ENCODE data around the gene KPNA6. TPM values are rescaled to one million over a fixed set of nuclear protein-coding genes. Genes with fewer than 3 reads are reported as not detected.
A peak's percentile ranks its signal among the peaks of the same experiment; 100 is the strongest.

KPNA6 gene
- polyA plus RNA-seq, 3 donors = 11.0 to 26.7 (median 20.2) TPM

DNA sequence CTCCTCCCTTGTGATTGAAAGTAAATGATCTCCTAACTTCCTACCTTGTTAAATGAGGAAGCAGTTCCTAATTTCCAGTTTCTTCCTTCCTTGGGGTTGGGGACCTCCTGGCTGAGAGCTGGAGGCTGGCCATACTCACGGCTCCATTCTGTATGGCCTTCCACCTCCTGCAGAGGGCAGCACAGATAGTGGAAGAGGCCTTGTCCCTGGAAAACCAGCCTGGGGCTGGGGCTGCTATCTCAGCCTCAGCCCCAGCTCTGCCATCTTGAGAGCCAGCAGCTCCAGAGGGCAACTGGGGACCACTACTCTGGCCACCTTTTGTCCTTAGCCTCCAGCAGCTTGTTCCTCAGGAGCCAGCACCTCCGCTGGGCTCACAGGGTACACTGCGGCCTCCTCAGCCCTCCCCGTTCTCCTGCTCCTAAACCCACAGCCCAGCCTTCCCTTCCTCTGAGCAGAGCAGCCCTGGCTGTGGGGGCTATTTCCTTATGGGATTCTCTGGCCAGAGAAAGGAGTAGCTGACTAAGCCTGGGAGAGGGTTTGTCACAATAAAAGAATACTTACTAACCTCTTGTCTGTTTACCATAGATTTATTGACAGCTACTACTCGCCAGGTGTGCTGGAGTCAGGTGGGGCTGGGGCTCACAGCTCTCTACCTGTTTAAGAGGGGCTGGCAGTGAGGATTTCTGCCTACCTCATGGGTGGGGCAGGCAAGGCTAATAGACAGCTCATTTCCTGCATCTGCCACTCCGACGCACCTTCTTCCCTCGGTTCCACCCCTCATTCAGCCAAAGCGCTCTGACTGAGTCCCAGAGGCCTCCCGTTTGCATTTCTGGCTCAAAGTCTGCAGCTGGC lies 108.0 kb downstream of the KPNA6 start:
- Histone ChIP-seq H3K27me3 (ENCODE audit: control insufficient read depth in 2 of 2, insufficient read depth in 2 of 2, low read length in 2 of 2) (no peaks in the 10 kb centered on the region), H3K36me3 (replicated peaks in 1 of 2; ENCODE audit: control insufficient read depth in 1 of 2, insufficient read depth in 2 of 2, low read length in 2 of 2) (peaks cover 9 to 43% of the 10 kb centered on the region in 2 donors), H3K9ac (ENCODE audit: insufficient read depth, low read length, poor library complexity, severe bottlenecking) (no peak overlapping the region), H3K4me2 (replicated peaks; ENCODE audit: extremely low read depth, low read length, poor library complexity, severe bottlenecking) (no peak overlapping the region), H3K4me3 (replicated peaks in 1 of 3; ENCODE audit: low read depth in 2 of 3, low read length in 3 of 3) (no peak overlapping the region), H3K9me3 (replicated peaks in 1 of 2; ENCODE audit: control insufficient read depth in 1 of 2, insufficient read depth in 1 of 2, low read length in 2 of 2) (no peaks in the 10 kb centered on the region), H3K27ac (ENCODE audit: low read depth in 1 of 2, low read length in 2 of 2) (peak overlapping the region in 1 of 2 donors; percentile 49), H3K79me2 (ENCODE audit: insufficient read depth, low read length) (peaks cover under 1% of the 10 kb centered on the region), H4K20me1 (ENCODE audit: insufficient read depth, low read length) (no peaks in the 10 kb centered on the region), H3K4me1 (ENCODE audit: control insufficient read depth in 1 of 2, insufficient read depth in 2 of 2, low read length in 2 of 2) (peaks cover 6 to 13% of the 10 kb centered on the region in 2 donors), H2AFZ (ENCODE audit: insufficient read depth, low read depth, low read length, poor library complexity, severe bottlenecking) (no peak overlapping the region)
- 89% methylated on average over 5 of the region's 10 CpGs for WGBS (ENCODE audit: insufficient coverage)
- peaks cover 32 to 51% of the 10 kb centered on the region in 2 donors for H3K36me3 Mint-ChIP-seq
- no peak overlapping the region for H3K4me3 Mint-ChIP-seq
- H3K27ac Mint-ChIP-seq = peak overlapping the region in 6 of 7 donors; percentile 19 to 84 (median 72)
- peak in 2 of 3 donors; percentile 46 to 50 for DNase-seq
- intact Hi-C loops (cut with micrococcal nuclease) = loop anchor here (5.0 to 10.0 kb wide), 2 partner anchors 159 to 196 kb away; no protein-coding TSS in a partner anchor
- H3K4me1 Mint-ChIP-seq = peaks cover 13% of the 10 kb centered on the region
- H3K27me3 Mint-ChIP-seq (ENCODE audit: low read depth in 3 of 3) = no peaks in the 10 kb centered on the region
- TF ChIP-seq, protein P1, sequence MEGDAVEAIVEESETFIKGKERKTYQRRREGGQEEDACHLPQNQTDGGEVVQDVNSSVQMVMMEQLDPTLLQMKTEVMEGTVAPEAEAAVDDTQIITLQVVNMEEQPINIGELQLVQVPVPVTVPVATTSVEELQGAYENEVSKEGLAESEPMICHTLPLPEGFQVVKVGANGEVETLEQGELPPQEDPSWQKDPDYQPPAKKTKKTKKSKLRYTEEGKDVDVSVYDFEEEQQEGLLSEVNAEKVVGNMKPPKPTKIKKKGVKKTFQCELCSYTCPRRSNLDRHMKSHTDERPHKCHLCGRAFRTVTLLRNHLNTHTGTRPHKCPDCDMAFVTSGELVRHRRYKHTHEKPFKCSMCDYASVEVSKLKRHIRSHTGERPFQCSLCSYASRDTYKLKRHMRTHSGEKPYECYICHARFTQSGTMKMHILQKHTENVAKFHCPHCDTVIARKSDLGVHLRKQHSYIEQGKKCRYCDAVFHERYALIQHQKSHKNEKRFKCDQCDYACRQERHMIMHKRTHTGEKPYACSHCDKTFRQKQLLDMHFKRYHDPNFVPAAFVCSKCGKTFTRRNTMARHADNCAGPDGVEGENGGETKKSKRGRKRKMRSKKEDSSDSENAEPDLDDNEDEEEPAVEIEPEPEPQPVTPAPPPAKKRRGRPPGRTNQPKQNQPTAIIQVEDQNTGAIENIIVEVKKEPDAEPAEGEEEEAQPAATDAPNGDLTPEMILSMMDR (IDR thresholded peaks at IDR 0.05) = peak; percentile 91
- no peaks in the 10 kb centered on the region for H3K9me3 Mint-ChIP-seq

- Mint-ChIP-seq H3K4me1 (peaks cover 20% of the 10 kb centered on the region), H3K27ac (peak overlapping the region in 6 of 7 donors; percentile 59 to 84 (median 74)), H3K36me3 (peaks cover 32 to 51% of the 10 kb centered on the region in 2 donors), H3K9me3 (no peaks in the 10 kb centered on the region), H3K27me3 (ENCODE audit: low read depth in 3 of 3) (peaks cover 0 to 2% (median 0%) of the 10 kb centered on the region in 3 donors), H3K4me3 (no peak overlapping the region)
- H3K36me3 ChIP-seq (replicated peaks in 1 of 2; ENCODE audit: control insufficient read depth in 1 of 2, insufficient read depth in 2 of 2, low read length in 2 of 2) = peaks cover 9 to 43% of the 10 kb centered on the region in 2 donors
- TF ChIP-seq, protein P1 (IDR thresholded peaks at IDR 0.05) = no peak
- no peak for DNase-seq
- H3K4me3 ChIP-seq (replicated peaks in 1 of 3; ENCODE audit: low read depth in 2 of 3, low read length in 3 of 3) = no peak overlapping the region
- H3K4me1 ChIP-seq (ENCODE audit: control insufficient read depth in 1 of 2, insufficient read depth in 2 of 2, low read length in 2 of 2) = peaks cover 13 to 20% of the 10 kb centered on the region in 2 donors
- WGBS (ENCODE audit: insufficient coverage) = 38% methylated on average over 1 of the region's 5 CpGs
- H3K9ac ChIP-seq (ENCODE audit: insufficient read depth, low read length, poor library complexity, severe bottlenecking) = no peak overlapping the region
- peaks cover 8% of the 10 kb centered on the region for H3K79me2 ChIP-seq (ENCODE audit: insufficient read depth, low read length)
- H2AFZ ChIP-seq (ENCODE audit: insufficient read depth, low read depth, low read length, poor library complexity, severe bottlenecking) = no peak overlapping the region
- H3K4me2 ChIP-seq (replicated peaks; ENCODE audit: extremely low read depth, low read length, poor library complexity, severe bottlenecking) = no peak overlapping the region
- no peaks in the 10 kb centered on the region for H3K9me3 ChIP-seq (replicated peaks in 1 of 2; ENCODE audit: control insufficient read depth in 1 of 2, insufficient read depth in 1 of 2, low read length in 2 of 2)
- intact Hi-C loops (cut with micrococcal nuclease) = loop anchor here (5.0 to 10.0 kb wide), 2 partner anchors 158 to 196 kb away; no protein-coding TSS in a partner anchor
- H3K27me3 ChIP-seq (ENCODE audit: control insufficient read depth in 2 of 2, insufficient read depth in 2 of 2, low read length in 2 of 2) = no peaks in the 10 kb centered on the region
- H3K27ac ChIP-seq (ENCODE audit: low read depth in 1 of 2, low read length in 2 of 2) = peak overlapping the region; percentile 1 to 49
- no peaks in the 10 kb centered on the region for H4K20me1 ChIP-seq (ENCODE audit: insufficient read depth, low read length)
Measured at GRCh38 chr1:32216566-32216965, 108.7 kb downstream of the KPNA6 start.
